HepG2 (cell line): ENCODE results near the gene LENG1. TPM values are rescaled to one million over a fixed set of nuclear protein-coding genes. Genes with fewer than 3 reads are reported as not detected.
A peak's percentile ranks its signal among the peaks of the same experiment; 100 is the strongest.

ENCODE experiments used
- ARID2 ChIP-seq: sonication (generic); formaldehyde crosslinking; IDR thresholded peaks from 2 replicates; pipeline ENCODE4 v1.8.1; 2022; ENCODE audit warnings: mild to moderate bottlenecking, missing genetic modification reagents, borderline replicate concordance
- ATAD3A ChIP-seq: sonication (generic); formaldehyde crosslinking; IDR thresholded peaks from 2 replicates; pipeline ENCODE4 v1.4.0; 2020; ENCODE audit warnings: missing genetic modification reagents
- CBFB ChIP-seq: sonication (generic); formaldehyde crosslinking; IDR thresholded peaks from 2 replicates; pipeline ENCODE4 v1.4.0; 2020; ENCODE audit warnings: missing genetic modification reagents
- CHCHD3 ChIP-seq: sonication (generic); formaldehyde crosslinking; IDR thresholded peaks from 2 replicates; pipeline ENCODE4 v1.8.0; 2022; ENCODE audit warnings: mild to moderate bottlenecking, missing genetic modification reagents, moderate library complexity
- EP300 ChIP-seq, 3 experiments: sonication (generic) in 1 of 3; formaldehyde crosslinking in 1 of 3; IDR thresholded peaks; 2 replicates each; pipeline versions ENCODE4 v1.5.1 to v1.6.1; 2011 to 2020; ENCODE audit warnings: low read depth in 2 of 3, low read length in 2 of 3, borderline replicate concordance in 1 of 3, improper control_type of control experiment in 1 of 3, mild to moderate bottlenecking in 1 of 3, missing genetic modification reagents in 1 of 3, moderate library complexity in 1 of 3
- FOXA3 ChIP-seq: IDR thresholded peaks from 2 replicates; pipeline ENCODE4 v1.6.1; 2016; ENCODE audit warnings: missing genetic modification reagents, missing compliant biosample characterization
- FOXC1 ChIP-seq: sonication (generic); formaldehyde crosslinking; IDR thresholded peaks from 2 replicates; pipeline ENCODE4 v1.8.0; 2022; ENCODE audit warnings: mild to moderate bottlenecking, missing genetic modification reagents, borderline replicate concordance
- FOXK1 ChIP-seq: sonication (generic); formaldehyde crosslinking; IDR thresholded peaks from 2 replicates; pipeline ENCODE4 v1.4.0; 2020; ENCODE audit warnings: low read depth, missing genetic modification reagents, borderline replicate concordance
- HDAC6 ChIP-seq: fragments of 200-600 bp; sonication (generic); IDR thresholded peaks from 2 replicates; pipeline ENCODE4 v1.7.0; 2017; ENCODE audit warnings: mild to moderate bottlenecking, antibody characterized with exemption, low read length, low read depth
- KDM3A ChIP-seq: IDR thresholded peaks from 2 replicates; pipeline ENCODE4 v1.6.1; 2018; ENCODE audit warnings: low read depth, missing compliant biosample characterization
- NPAS2 ChIP-seq: sonication (generic); formaldehyde crosslinking; IDR thresholded peaks from 2 replicates; pipeline ENCODE4 v1.8.0; 2022; ENCODE audit warnings: mild to moderate bottlenecking, missing genetic modification reagents, borderline replicate concordance
- THYN1 ChIP-seq: sonication (generic); formaldehyde crosslinking; IDR thresholded peaks from 2 replicates; pipeline ENCODE4 v1.8.1; 2023; ENCODE audit warnings: low read depth, mild to moderate bottlenecking, moderate library complexity, missing genetic modification reagents, borderline replicate concordance
- ZMAT3 ChIP-seq: sonication (generic); formaldehyde crosslinking; conservative IDR thresholded peaks from 2 replicates; pipeline ENCODE4 v1.7.0; 2021; ENCODE audit warnings: missing genetic modification reagents
- ZNF12 ChIP-seq: sonication (generic); formaldehyde crosslinking; IDR thresholded peaks from 2 replicates; pipeline ENCODE4 v1.5.0; 2020; ENCODE audit warnings: missing genetic modification reagents
- ZNF274 ChIP-seq: sonication (generic); formaldehyde crosslinking; IDR thresholded peaks from 2 replicates; pipeline ENCODE4 v1.5.1; 2020; ENCODE audit warnings: mild to moderate bottlenecking, missing genetic modification reagents
- ZNF83 ChIP-seq: sonication (generic); formaldehyde crosslinking; IDR thresholded peaks from 2 replicates; pipeline ENCODE4 v1.4.0; 2020; ENCODE audit warnings: missing genetic modification reagents, mild to moderate bottlenecking, borderline replicate concordance
- ZSCAN29 ChIP-seq: sonication (generic); formaldehyde crosslinking; conservative IDR thresholded peaks from 2 replicates; pipeline ENCODE4 v1.4.0; 2020; ENCODE audit warnings: mild to moderate bottlenecking, missing genetic modification reagents
- polyA plus RNA-seq, 8 experiments: library from polyadenylated mRNA; depleted of rRNA in 3 of 8; stranded (reverse) in 7 of 8; unstranded in 1 of 8; fragments of >200 nt; fragmentation: Illumina TruSeq in 4 of 8; extraction: Trizol in 4 of 8; gene quantifications; 2 replicates each; pipeline versions ENCODE4 v1.2.1 to v1.2.3, GENCODE V29; 2011 to 2016; ENCODE audit warnings: low read depth in 4 of 8, missing spikeins in 1 of 8, mixed read lengths in 1 of 8; ENCODE audit not compliant: insufficient read depth in 1 of 8
- total RNA-seq, 5 experiments: library from RNA; depleted of rRNA; stranded (reverse); fragments of >200 nt; fragmentation: Illumina TruSeq; extraction: Trizol; gene quantifications; 2 replicates each; pipeline ENCODE4 v1.2.3, GENCODE V29; 2016; ENCODE audit warnings: low read depth in 1 of 5
- TF ChIP-seq, protein P1 (sequence below): IDR thresholded peaks from 2 replicates; pipeline ENCODE4 v1.6.1; 2016; ENCODE audit warnings: missing compliant biosample characterization, missing genetic modification reagents, borderline replicate concordance
- TF ChIP-seq, protein P2 (sequence below): sonication (generic); formaldehyde crosslinking; IDR thresholded peaks from 2 replicates; pipeline ENCODE4 v1.5.1; 2020; ENCODE audit warnings: mild to moderate bottlenecking, missing genetic modification reagents, moderate library complexity
- TF ChIP-seq, protein P3 (sequence below): sonication (generic); formaldehyde crosslinking; IDR thresholded peaks from 2 replicates; pipeline ENCODE4 v1.9.0; 2021; ENCODE audit warnings: missing genetic modification reagents, borderline replicate concordance
- TF ChIP-seq, protein P4 (sequence below): sonication (generic); formaldehyde crosslinking; IDR thresholded peaks from 2 replicates; pipeline ENCODE4 v1.5.0; 2020; ENCODE audit warnings: mild to moderate bottlenecking, missing genetic modification reagents

Gene LENG1
- total and polyA plus RNA-seq, 2 of the 13 experiments (the other 11 are each of a cell fraction or from before 2014, with no cell fraction given), result 1.8 to 3.8 TPM

DNA sequence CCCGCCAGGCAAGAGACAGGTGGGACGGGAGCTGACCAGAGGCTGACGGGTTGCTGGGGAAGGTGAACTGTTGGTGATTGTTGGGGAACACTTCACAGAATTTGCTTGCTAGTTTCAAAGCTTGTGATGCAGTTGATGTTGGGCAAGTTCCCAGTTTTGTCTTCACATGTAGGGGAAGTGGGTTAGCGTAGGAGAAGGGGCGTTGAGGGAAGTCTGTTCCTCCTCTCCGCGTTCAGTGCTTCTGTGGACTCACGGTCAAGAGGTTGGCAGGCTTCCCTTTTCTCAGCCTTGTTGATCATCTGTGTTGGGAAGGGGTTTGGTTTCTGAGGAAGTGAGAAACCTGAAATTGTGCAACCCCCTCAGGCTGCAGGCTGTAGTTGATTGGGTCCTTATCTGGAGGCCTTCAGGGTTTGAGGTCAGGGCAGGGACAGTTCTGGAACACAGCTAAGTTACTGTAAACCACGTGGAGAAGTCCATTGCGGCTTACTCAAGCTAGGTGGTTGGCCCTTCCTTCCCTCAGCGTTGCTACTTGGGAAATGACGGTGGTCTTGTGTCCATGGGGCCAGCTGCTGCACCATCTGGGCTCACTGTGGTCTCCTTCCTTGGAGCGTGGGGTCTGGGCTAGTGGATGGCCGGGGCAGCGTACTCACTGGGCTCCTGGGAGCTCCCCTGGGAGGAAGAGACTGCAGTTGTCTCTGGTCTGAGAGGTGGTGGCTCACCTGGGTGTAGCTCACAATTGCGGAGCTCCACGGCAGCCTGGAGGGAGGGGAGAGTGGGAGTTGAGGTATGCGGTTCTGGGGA lies 48.7 kb upstream of the LENG1 start (continued):
- TF ChIP-seq EP300 (IDR thresholded peaks at IDR 0.05; ENCODE audit: low read depth in 2 of 2, low read length in 2 of 2) (peak in 1 of 2 experiments; percentile 17; a peak in 1 of 4 replicates), EP300 (CRISPR knock-in tag; IDR thresholded peaks at IDR 0.05; ENCODE audit: borderline replicate concordance) (no peak), ZNF274 (no peak), ZMAT3 (CRISPR knock-in tag) (no peak), ZNF83 (CRISPR knock-in tag) (no peak), FOXK1 (CRISPR knock-in tag) (peak; percentile 35; the same call in 1 of the 2 replicates), CBFB (CRISPR knock-in tag) (no peak), KDM3A (CRISPR knock-in tag) (no peak), FOXC1 (CRISPR knock-in tag) (no peak), ATAD3A (CRISPR knock-in tag) (no peak), HDAC6 (no peak), NPAS2 (CRISPR knock-in tag) (no peak), FOXA3 (no peak), ARID2 (peak; percentile 66; the same call in 1 of the 2 replicates), ZSCAN29 (no peak), CHCHD3 (CRISPR knock-in tag) (0 out of 2 replicates have a peak, but pooled peaks have one; percentile 38), ZNF12 (no peak), THYN1 (CRISPR knock-in tag) (no peak)
- TF ChIP-seq, protein P1, sequence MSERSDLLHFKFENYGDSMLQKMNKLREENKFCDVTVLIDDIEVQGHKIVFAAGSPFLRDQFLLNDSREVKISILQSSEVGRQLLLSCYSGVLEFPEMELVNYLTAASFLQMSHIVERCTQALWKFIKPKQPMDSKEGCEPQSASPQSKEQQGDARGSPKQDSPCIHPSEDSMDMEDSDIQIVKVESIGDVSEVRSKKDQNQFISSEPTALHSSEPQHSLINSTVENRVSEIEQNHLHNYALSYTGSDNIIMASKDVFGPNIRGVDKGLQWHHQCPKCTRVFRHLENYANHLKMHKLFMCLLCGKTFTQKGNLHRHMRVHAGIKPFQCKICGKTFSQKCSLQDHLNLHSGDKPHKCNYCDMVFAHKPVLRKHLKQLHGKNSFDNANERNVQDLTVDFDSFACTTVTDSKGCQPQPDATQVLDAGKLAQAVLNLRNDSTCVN, result peak; percentile 82; the same call in 1 of the 2 replicates
- TF ChIP-seq, protein P2, sequence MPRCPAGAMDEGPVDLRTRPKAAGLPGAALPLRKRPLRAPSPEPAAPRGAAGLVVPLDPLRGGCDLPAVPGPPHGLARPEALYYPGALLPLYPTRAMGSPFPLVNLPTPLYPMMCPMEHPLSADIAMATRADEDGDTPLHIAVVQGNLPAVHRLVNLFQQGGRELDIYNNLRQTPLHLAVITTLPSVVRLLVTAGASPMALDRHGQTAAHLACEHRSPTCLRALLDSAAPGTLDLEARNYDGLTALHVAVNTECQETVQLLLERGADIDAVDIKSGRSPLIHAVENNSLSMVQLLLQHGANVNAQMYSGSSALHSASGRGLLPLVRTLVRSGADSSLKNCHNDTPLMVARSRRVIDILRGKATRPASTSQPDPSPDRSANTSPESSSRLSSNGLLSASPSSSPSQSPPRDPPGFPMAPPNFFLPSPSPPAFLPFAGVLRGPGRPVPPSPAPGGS, result 0 out of 2 replicates have a peak, but pooled peaks have one; percentile 8
- TF ChIP-seq, protein P3, sequence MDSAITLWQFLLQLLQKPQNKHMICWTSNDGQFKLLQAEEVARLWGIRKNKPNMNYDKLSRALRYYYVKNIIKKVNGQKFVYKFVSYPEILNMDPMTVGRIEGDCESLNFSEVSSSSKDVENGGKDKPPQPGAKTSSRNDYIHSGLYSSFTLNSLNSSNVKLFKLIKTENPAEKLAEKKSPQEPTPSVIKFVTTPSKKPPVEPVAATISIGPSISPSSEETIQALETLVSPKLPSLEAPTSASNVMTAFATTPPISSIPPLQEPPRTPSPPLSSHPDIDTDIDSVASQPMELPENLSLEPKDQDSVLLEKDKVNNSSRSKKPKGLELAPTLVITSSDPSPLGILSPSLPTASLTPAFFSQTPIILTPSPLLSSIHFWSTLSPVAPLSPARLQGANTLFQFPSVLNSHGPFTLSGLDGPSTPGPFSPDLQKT, result no peak
- TF ChIP-seq, protein P4, sequence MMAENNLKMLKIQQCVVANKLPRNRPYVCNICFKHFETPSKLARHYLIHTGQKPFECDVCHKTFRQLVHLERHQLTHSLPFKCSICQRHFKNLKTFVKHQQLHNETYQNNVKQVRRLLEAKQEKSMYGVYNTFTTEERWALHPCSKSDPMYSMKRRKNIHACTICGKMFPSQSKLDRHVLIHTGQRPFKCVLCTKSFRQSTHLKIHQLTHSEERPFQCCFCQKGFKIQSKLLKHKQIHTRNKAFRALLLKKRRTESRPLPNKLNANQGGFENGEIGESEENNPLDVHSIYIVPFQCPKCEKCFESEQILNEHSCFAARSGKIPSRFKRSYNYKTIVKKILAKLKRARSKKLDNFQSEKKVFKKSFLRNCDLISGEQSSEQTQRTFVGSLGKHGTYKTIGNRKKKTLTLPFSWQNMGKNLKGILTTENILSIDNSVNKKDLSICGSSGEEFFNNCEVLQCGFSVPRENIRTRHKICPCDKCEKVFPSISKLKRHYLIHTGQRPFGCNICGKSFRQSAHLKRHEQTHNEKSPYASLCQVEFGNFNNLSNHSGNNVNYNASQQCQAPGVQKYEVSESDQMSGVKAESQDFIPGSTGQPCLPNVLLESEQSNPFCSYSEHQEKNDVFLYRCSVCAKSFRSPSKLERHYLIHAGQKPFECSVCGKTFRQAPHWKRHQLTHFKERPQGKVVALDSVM (CRISPR knock-in tag), result no peak
